Nephron (organoid): ENCODE measurements around the gene CPLX3.

Experiments used
- H3K27ac Mint-ChIP-seq, 3 experiments: 2 replicates each; pipeline ENCODE4 v1.8.0; 2020; ENCODE audit warnings: mixed read lengths in 3 of 3, mild to moderate bottlenecking in 2 of 3, moderate library complexity in 1 of 3
- H3K27me3 Mint-ChIP-seq: 2 replicates; pipeline ENCODE4 v1.8.0; 2021; ENCODE audit warnings: low read depth, mild to moderate bottlenecking, moderate library complexity, mixed read lengths
- H3K36me3 Mint-ChIP-seq: 2 replicates; pipeline ENCODE4 v1.8.0; 2020; ENCODE audit warnings: low read depth, mixed read lengths
- H3K4me1 Mint-ChIP-seq: 2 replicates; pipeline ENCODE4 v1.8.0; 2020; ENCODE audit warnings: mixed read lengths
- H3K4me3 Mint-ChIP-seq, 3 experiments: 2 replicates each; pipeline ENCODE4 v1.8.0; 2020; ENCODE audit warnings: mild to moderate bottlenecking in 3 of 3, mixed read lengths in 3 of 3, moderate library complexity in 2 of 3
- H3K9me3 Mint-ChIP-seq: 2 replicates; pipeline ENCODE4 v1.8.0; 2020; ENCODE audit warnings: mixed read lengths
- TF ChIP-seq, protein P1 (sequence below), 3 experiments: fragments of 200-600 bp; sonication (generic); IDR thresholded peaks; one replicate each; pipeline ENCODE4 v1.5.0; 2021; ENCODE audit warnings: antibody characterized with exemption in 3 of 3; ENCODE audit not compliant: unreplicated experiment in 3 of 3

CPLX3 gene

DNA sequence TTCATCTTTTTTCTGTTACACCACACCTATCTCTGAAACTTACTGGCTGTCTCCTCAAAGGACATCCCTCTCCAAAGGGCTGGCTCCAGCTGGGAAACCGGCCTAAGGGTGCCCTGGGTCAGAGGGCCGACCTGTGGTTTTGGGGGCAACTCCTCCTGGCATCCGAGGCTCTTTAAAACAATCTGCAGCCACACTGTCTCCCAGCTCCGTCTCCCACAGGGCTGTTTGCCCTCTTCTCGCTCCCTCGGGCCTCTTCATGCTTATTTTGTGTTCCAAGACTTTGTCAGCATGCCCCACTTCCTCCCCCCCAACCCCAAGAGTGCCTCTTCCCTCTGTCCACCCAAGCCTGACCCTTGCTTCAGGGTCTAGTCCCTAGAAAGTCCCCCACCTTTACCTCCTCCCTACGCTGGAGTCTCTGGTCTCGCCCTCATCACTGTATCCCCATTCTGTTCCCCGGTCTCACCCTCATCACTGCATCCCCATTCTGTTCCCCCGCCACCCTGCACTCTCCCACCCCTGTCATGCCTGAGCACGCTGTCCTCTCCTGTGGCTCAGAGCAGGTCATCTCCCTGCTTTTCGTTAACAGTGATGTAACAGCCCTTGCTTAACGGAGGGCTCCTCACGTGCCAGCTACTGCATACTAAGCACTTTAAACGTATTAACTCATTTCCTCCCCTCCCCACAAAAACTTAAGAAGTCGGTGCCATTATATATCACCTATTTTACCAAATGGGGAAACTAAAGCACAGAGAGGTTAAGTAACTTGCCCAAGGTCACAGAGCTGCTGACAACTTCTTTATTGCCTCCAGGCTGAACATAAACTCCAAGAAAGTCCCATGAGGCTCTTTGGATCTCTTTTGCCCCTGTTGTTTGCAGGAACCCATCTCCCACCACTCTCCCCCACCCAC, 45.6 kb upstream of the CPLX3 start:
- Mint-ChIP-seq H3K27me3 (no peaks in the 10 kb centered on the region), H3K4me3 (peak overlapping the region; percentile 83 to 88 (median 86)), H3K9me3 (no peaks in the 10 kb centered on the region), H3K36me3 (no peaks in the 10 kb centered on the region), H3K27ac (peak overlapping the region; percentile 11 to 77 (median 55)), H3K4me1 (peaks cover 69% of the 10 kb centered on the region)
- TF ChIP-seq, protein P1, sequence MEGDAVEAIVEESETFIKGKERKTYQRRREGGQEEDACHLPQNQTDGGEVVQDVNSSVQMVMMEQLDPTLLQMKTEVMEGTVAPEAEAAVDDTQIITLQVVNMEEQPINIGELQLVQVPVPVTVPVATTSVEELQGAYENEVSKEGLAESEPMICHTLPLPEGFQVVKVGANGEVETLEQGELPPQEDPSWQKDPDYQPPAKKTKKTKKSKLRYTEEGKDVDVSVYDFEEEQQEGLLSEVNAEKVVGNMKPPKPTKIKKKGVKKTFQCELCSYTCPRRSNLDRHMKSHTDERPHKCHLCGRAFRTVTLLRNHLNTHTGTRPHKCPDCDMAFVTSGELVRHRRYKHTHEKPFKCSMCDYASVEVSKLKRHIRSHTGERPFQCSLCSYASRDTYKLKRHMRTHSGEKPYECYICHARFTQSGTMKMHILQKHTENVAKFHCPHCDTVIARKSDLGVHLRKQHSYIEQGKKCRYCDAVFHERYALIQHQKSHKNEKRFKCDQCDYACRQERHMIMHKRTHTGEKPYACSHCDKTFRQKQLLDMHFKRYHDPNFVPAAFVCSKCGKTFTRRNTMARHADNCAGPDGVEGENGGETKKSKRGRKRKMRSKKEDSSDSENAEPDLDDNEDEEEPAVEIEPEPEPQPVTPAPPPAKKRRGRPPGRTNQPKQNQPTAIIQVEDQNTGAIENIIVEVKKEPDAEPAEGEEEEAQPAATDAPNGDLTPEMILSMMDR (IDR thresholded peaks at IDR 0.05; ENCODE audit: unreplicated experiment in 3 of 3): no peak

DNA sequence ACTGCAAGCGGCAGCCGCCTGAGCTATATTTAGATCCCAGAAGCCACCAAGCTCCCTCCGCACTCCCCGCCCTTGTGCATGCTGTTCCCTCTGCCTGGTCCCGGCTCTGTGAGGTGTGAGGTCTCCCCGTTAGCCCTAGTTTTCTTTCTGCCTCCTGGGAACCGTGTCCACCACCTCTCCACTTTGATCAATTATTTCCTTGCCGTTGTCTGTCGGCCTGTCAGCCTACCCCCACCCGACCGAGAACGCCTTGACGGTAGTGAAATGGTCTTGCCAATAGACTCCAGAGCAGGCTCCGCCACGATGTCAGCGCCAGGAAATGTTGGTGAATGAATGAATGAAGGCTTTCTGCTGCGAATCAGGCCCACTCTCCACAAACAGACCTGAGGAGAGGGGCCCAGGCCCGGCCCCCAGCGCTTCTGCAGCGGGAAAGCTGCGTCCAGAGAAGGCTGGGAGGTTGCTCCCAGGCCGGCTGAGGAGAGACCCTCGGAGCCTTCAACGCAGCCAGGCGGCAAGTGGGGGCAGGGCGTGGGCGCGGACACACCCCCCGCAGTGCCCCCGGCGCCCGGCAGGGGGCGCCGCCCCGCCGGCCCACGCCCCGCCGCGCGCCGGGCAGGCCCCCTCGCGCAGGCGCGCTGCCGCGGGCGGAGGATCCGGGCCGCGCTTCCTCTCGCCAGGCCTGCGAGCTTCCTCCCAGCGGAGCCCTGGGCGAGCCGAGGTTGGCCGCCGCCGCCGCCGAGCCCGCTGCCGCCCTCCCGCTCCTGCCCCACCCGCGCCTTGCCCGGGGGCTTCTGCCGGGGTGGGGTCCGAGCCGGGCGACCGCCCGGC, 44.8 kb upstream of the CPLX3 start, which contains the start of gene CSK:
CSK (plus strand) TSS at position 650 of the 828 bp plus-strand sequence. CDS start 16,218 bp downstream, outside the sequence.
- TF ChIP-seq, protein P1 (IDR thresholded peaks at IDR 0.05; ENCODE audit: unreplicated experiment in 3 of 3): peak; percentile 41 to 63 (median 59)
- Mint-ChIP-seq H3K4me1 (peaks cover 69% of the 10 kb centered on the region), H3K27ac (peak within 1 kb of the TSS; percentile 38 to 77 (median 55)), H3K36me3 (no peaks in the 10 kb centered on the region), H3K4me3 (peak within 1 kb of the TSS; percentile 90 to 91 (median 90)), H3K27me3 (no peaks in the 10 kb centered on the region), H3K9me3 (no peaks in the 10 kb centered on the region)

DNA sequence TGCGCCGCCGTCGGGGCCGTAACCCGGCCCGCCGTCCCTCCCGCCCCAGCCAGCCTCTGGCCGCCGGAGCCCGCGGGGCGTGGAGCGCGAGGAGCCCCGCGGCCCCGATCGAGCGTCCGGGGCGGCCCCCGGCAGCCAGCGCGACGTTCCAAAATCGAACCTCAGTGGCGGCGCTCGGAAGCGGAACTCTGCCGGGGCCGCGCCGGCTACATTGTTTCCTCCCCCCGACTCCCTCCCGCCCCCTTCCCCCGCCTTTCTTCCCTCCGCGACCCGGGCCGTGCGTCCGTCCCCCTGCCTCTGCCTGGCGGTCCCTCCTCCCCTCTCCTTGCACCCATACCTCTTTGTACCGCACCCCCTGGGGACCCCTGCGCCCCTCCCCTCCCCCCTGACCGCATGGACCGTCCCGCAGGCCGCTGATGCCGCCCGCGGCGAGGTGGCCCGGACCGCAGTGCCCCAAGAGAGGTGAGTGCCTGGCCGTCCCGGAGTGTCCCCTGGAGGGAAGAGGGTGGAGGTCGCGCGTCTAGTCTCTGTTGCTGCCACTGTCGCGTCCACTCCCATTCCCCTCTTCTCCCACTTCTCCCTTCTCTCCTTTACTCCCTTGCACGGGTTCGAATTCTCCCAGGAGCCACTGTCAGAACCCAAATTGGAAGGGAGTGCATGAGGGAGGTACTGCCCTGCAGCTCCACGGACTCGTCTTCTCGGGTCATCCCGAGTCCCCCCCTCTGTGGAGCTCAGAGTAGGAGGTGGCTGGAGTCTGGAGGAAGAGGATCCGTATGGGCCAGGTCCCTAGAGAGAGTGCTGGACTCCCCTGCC, 44.0 kb upstream of the CPLX3 start:
- H3K9me3 Mint-ChIP-seq: no peaks in the 10 kb centered on the region
- H3K4me1 Mint-ChIP-seq: peaks cover 63% of the 10 kb centered on the region
- no peaks in the 10 kb centered on the region for H3K36me3 Mint-ChIP-seq
- H3K4me3 Mint-ChIP-seq: peak overlapping the region; percentile 90 to 91 (median 90)
- TF ChIP-seq, protein P1 (IDR thresholded peaks at IDR 0.05; ENCODE audit: unreplicated experiment in 3 of 3): no peak
- H3K27me3 Mint-ChIP-seq: no peaks in the 10 kb centered on the region
- H3K27ac Mint-ChIP-seq: peak overlapping the region; percentile 37 to 73 (median 38)

DNA sequence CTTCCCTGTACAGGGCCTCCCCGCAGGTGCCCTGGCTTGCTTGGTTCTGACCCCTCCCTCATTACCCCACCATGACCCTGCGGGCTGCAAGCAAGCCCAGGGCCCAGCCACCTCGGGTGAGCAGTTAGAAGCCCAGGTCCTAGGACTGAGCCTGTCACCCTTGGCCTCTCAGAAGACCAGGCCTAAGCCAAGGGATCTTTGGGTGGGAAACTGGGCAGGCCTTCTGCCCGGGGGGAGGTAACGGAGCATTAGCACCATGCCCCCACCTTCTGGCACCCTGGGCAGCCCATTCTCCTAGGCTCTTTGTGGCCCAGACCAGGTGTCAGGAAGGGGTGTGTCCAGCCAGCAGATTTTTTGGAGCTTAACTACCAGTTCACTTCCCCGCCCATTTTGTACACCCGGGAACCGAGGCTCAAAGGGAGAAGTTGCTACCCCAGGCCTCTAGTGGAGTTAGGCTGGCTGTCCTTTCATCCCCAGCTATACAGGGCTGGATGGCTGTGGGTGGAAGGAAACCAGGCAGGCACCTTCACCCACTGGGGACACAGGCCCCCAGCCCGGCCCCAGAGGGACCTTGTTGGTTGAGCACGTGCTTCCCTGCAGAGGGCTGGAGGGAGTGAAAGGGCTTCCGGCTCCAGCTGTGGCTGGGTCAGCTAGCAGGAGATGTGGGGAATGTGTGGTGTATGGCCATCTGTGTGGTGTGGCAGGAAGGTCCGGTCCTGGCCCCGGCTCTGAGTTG, 43.2 kb upstream of the CPLX3 start:
- peaks cover 63% of the 10 kb centered on the region for H3K4me1 Mint-ChIP-seq
- no peaks in the 10 kb centered on the region for H3K27me3 Mint-ChIP-seq
- no peaks in the 10 kb centered on the region for H3K9me3 Mint-ChIP-seq
- H3K36me3 Mint-ChIP-seq: no peaks in the 10 kb centered on the region
- peak overlapping the region; percentile 37 to 46 (median 38) for H3K27ac Mint-ChIP-seq
- H3K4me3 Mint-ChIP-seq: peak overlapping the region; percentile 90 to 91 (median 90)
- TF ChIP-seq, protein P1 (IDR thresholded peaks at IDR 0.05; ENCODE audit: unreplicated experiment in 3 of 3): no peak

DNA sequence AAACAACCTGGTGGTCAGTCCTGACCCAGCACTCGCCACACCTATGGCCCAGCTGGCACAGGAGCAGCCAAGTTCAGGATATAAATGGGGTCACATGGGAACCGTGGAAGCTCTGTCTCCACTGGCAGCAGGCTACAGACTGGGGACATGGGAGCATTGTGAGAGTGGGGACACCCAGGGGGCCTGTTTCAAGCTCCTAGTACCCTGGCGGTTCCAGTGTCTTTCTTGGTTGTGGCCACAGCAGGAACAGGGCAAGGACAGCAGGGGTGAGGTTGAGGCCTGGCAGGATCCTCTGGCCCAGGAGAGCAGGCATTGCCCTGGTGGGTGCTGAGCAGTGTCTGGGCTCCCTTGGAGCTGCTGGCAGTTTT, 42.6 kb upstream of the CPLX3 start:
- peak overlapping the region in 2 of 3 experiments; percentile 27 to 38 for H3K27ac Mint-ChIP-seq
- H3K9me3 Mint-ChIP-seq: no peaks in the 10 kb centered on the region
- peaks cover 62% of the 10 kb centered on the region for H3K4me1 Mint-ChIP-seq
- H3K27me3 Mint-ChIP-seq: no peaks in the 10 kb centered on the region
- H3K36me3 Mint-ChIP-seq: no peaks in the 10 kb centered on the region
- peak overlapping the region; percentile 90 to 91 (median 90) for H3K4me3 Mint-ChIP-seq
- TF ChIP-seq, protein P1 (IDR thresholded peaks at IDR 0.05; ENCODE audit: unreplicated experiment in 3 of 3): no peak
